ENCODE results near the gene SMC5.

GRCh38 chr9:70387663-70388062 lies 128.9 kb downstream of the SMC5 start:
- TF ChIP-seq CTCF (IDR thresholded peaks at IDR 0.05; ENCODE audit: low read depth, low read length) (no peak), EZH2phosphoT487 (IDR thresholded peaks at IDR 0.05; ENCODE audit: low read depth) (no peak)
